ENCODE measurements around the gene KIF1B.

DNA sequence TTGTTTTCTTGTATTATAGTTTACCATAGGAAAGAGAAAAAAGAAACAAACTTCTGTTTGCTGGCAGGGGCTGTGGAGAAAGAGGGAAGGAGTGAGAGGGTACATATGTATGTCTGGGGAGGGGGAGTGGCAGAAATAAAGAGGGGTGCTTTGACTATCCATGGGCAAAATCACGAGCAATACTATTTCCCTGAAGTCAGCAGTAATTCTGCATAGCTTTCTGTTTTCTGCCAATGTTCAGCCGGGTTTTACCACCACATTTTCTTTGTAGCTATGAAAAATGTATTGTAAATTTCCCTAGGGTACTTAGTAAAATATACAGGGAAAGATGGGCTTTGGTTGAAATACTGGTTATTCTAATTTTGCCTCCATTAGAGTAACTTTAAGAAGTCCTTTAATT lies 143.3 kb downstream of the KIF1B start:
- TF ChIP-seq ZFX (IDR thresholded peaks at IDR 0.05; ENCODE audit: borderline replicate concordance) = no peak
- TF ChIP-seq, protein P1, sequence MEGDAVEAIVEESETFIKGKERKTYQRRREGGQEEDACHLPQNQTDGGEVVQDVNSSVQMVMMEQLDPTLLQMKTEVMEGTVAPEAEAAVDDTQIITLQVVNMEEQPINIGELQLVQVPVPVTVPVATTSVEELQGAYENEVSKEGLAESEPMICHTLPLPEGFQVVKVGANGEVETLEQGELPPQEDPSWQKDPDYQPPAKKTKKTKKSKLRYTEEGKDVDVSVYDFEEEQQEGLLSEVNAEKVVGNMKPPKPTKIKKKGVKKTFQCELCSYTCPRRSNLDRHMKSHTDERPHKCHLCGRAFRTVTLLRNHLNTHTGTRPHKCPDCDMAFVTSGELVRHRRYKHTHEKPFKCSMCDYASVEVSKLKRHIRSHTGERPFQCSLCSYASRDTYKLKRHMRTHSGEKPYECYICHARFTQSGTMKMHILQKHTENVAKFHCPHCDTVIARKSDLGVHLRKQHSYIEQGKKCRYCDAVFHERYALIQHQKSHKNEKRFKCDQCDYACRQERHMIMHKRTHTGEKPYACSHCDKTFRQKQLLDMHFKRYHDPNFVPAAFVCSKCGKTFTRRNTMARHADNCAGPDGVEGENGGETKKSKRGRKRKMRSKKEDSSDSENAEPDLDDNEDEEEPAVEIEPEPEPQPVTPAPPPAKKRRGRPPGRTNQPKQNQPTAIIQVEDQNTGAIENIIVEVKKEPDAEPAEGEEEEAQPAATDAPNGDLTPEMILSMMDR (IDR thresholded peaks at IDR 0.05) = no peak

Measured in 22Rv1 (cell line).